Astrocyte of the spinal cord (primary cell): ENCODE results near the gene CDKN2B.
A peak's percentile ranks its signal among the peaks of the same experiment; 100 is the strongest.

Experiments used
- DNase-seq: peaks from one replicate; pipeline ENCODE4 v3.0.0; 2011; ENCODE audit warnings: low read depth, low spot score
- H3K4me3 ChIP-seq: 2 replicates; pipeline ENCODE4 v1.5.1; 2011; ENCODE audit warnings: low read depth, mild to moderate bottlenecking, low read length, moderate library complexity
- CTCF ChIP-seq: IDR thresholded peaks from 2 replicates; pipeline ENCODE4 v1.5.1; 2012; ENCODE audit warnings: low read depth, mild to moderate bottlenecking, low read length, inconsistent platforms
- in situ Hi-C: cut with HindIII; loops from 2 replicates; pipeline ENCODE4 v1.10.0; 2017; ENCODE audit warnings: low sequenced_read_pairs

The CDKN2B gene

GRCh38 chr9:21968331-21969010, 40.6 kb downstream of the CDKN2B start:
- peak; percentile 51 for DNase-seq
- in situ Hi-C loops, result no loop called here
- no peak for TF ChIP-seq CTCF
- no peak overlapping the region for H3K4me3 ChIP-seq

- no peak overlapping the region for H3K4me3 ChIP-seq
- no peak for DNase-seq
- TF ChIP-seq CTCF, result no peak
- in situ Hi-C loops, result no loop called here
These were observed 41.4 kb downstream of the CDKN2B start for GRCh38 chr9:21967702-21968101.

GRCh38 chr9:21967169-21967568, 41.9 kb downstream of the CDKN2B start:
- DNase-seq, result no peak
- H3K4me3 ChIP-seq, result no peak overlapping the region
- TF ChIP-seq CTCF, result no peak
- in situ Hi-C loops, result no loop called here

GRCh38 chr9:21966140-21966851, 42.8 kb downstream of the CDKN2B start:
- DNase-seq, result no peak
- in situ Hi-C loops, result no loop called here
- no peak for TF ChIP-seq CTCF
- H3K4me3 ChIP-seq, result no peak overlapping the region

GRCh38 chr9:21965401-21965951, 43.6 kb downstream of the CDKN2B start:
- H3K4me3 ChIP-seq, result peak overlapping the region; percentile 33
- in situ Hi-C loops, result no loop called here
- peak; percentile 80 for TF ChIP-seq CTCF
- peak; percentile 79 for DNase-seq

- in situ Hi-C loops, result no loop called here
- peak; percentile 61 for DNase-seq
- no peak for TF ChIP-seq CTCF
- H3K4me3 ChIP-seq, result peak overlapping the region; percentile 33
These were observed 44.1 kb downstream of the CDKN2B start for GRCh38 chr9:21964925-21965385.
